AG09309 (cell line): ENCODE data around the gene ABCD2.

Experiments used
- DNase-seq: peaks from one replicate; pipeline ENCODE4 v3.0.0-alpha.2; 2010; ENCODE audit warnings: low read depth
- H3K4me3 ChIP-seq: 2 replicates; pipeline ENCODE4 v1.5.1; 2011; ENCODE audit warnings: mild to moderate bottlenecking, low read depth, low read length, moderate library complexity; ENCODE audit not compliant: control insufficient read depth
- TF ChIP-seq, protein P1 (sequence below): IDR thresholded peaks from 2 replicates; pipeline ENCODE4 v1.5.1; 2011; ENCODE audit warnings: mild to moderate bottlenecking, low read depth, low read length, inconsistent platforms; ENCODE audit not compliant: insufficient read depth, control insufficient read depth; ENCODE audit errors: missing control alignments

The ABCD2 gene

DNA sequence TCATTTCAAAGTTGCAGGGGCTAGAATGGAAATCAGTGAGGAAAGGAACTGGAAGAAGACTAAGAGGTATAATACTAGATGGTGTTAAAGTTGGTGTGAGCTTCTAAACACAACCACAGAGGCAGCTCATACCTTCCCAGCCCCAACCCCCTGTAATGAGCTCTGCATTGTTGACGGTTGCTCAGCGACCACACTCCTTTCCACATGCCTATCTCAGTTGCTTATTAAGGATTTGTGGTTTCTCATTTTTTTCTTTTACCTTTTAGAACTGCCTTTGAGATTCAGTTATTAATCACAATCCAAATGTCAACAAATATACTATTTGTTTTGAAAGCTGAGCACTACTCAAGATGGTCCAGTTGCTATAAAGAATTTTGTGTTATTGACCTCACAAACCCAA, 114.6 kb downstream of the ABCD2 start:
- no peak for DNase-seq
- H3K4me3 ChIP-seq, result no peak overlapping the region
- TF ChIP-seq, protein P1, sequence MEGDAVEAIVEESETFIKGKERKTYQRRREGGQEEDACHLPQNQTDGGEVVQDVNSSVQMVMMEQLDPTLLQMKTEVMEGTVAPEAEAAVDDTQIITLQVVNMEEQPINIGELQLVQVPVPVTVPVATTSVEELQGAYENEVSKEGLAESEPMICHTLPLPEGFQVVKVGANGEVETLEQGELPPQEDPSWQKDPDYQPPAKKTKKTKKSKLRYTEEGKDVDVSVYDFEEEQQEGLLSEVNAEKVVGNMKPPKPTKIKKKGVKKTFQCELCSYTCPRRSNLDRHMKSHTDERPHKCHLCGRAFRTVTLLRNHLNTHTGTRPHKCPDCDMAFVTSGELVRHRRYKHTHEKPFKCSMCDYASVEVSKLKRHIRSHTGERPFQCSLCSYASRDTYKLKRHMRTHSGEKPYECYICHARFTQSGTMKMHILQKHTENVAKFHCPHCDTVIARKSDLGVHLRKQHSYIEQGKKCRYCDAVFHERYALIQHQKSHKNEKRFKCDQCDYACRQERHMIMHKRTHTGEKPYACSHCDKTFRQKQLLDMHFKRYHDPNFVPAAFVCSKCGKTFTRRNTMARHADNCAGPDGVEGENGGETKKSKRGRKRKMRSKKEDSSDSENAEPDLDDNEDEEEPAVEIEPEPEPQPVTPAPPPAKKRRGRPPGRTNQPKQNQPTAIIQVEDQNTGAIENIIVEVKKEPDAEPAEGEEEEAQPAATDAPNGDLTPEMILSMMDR, result no peak

DNA sequence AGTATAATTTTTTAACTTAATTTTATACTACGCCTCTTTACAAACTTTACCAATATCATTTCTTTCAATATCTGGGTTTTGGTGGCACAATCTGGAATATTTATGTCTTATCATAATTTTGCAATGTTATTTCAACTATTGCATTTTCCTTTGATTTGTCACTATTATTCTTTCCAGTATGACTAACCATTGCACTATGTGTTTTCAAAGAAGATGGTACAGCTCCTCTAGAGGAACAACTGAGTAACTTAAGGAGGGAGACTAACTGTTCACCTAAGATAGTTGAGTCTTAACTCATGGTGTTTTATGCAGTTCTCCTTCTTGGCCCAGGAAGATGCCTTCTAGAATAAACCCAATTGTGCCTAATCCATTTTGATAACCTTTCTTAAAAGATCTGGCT, 116.2 kb downstream of the ABCD2 start:
- no peak for DNase-seq
- no peak overlapping the region for H3K4me3 ChIP-seq
- TF ChIP-seq, protein P1, result peak; percentile 21

DNA sequence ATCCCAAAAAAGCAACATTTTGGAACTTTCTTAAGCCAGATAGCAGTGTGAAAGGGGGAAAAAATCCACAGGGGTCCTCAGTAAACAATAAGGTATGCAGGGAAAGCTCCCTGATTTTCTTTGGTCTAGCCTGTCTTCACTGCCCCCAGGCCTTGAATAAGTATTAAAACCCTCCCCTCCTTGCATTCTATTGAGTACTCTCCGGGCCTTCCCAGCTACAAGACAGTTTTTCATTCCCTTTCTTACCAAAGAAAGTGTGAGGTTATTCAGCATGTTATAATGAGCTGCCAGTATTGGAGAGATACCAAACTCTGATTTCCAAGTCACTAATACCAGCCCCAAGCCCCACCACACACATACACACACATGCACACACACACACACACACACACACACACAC, 116.9 kb downstream of the ABCD2 start:
- TF ChIP-seq, protein P1, result no peak
- DNase-seq, result no peak
- no peak overlapping the region for H3K4me3 ChIP-seq
